Hematopoietic multipotent progenitor cell (in vitro differentiated cells): ENCODE data around the gene KDM7A. TPM values are rescaled to one million over a fixed set of nuclear protein-coding genes. Genes with fewer than 3 reads are reported as not detected.
"Not testable (repeated sequence)": the region's sequence is repeated elsewhere in the genome, so short reads cannot be mapped to it uniquely, and the experiment has no call there.

Experiments
- DNase-seq, 3 donors: peaks; one replicate each; pipeline ENCODE4 v3.0.0-alpha.2; 2011 to 2015; ENCODE audit warnings: low read depth in 2 of 3, low spot score in 2 of 3
- total RNA-seq: library from RNA; depleted of rRNA; stranded (reverse); fragments of >200 nt; gene quantifications from one replicate; pipeline ENCODE4 v1.2.3, GENCODE V29; 2012

The KDM7A gene
- total RNA-seq: 3.2 TPM

- DNase-seq: peak; percentile 92 to 95 (median 93)
These were observed at the start of gene KDM7A for GRCh38 chr7:140176811-140177702. Gene KDM7A (minus strand): TSS chr7:140176983. CDS start chr7:140176937, 46 bp downstream.

- no peak for DNase-seq
These were observed 48.9 kb upstream of the KDM7A start for GRCh38 chr7:140225562-140226249.

GRCh38 chr7:140223515-140224221, 46.9 kb upstream of the KDM7A start:
- DNase-seq: no peak

GRCh38 chr7:140222814-140223213, 46.0 kb upstream of the KDM7A start:
- DNase-seq: no peak

- no peak for DNase-seq
These were observed 43.1 kb upstream of the KDM7A start for GRCh38 chr7:140219672-140220524.

GRCh38 chr7:140218656-140219055, 41.9 kb upstream of the KDM7A start:
- DNase-seq: no peak

GRCh38 chr7:140217750-140218501, 41.1 kb upstream of the KDM7A start:
- no peak for DNase-seq

- DNase-seq: no peak
These were observed 38.5 kb upstream of the KDM7A start for GRCh38 chr7:140215281-140215680.

GRCh38 chr7:140214075-140214684, 37.4 kb upstream of the KDM7A start:
- DNase-seq: no peak

- DNase-seq: no peak
These were observed 36.9 kb upstream of the KDM7A start for GRCh38 chr7:140213684-140214074.

- DNase-seq: no peak
These were observed 35.5 kb upstream of the KDM7A start for GRCh38 chr7:140212100-140212881.

- no peak for DNase-seq
These were observed 34.9 kb upstream of the KDM7A start for GRCh38 chr7:140211698-140212097.

GRCh38 chr7:140209866-140210609, 33.3 kb upstream of the KDM7A start:
- DNase-seq: no peak

- no peak for DNase-seq
These were observed 30.0 kb upstream of the KDM7A start for GRCh38 chr7:140206616-140207389.

GRCh38 chr7:140205600-140205999, 28.8 kb upstream of the KDM7A start:
- no peak for DNase-seq

GRCh38 chr7:140203556-140203955, 26.8 kb upstream of the KDM7A start:
- no peak for DNase-seq

GRCh38 chr7:140202942-140203341, 26.2 kb upstream of the KDM7A start:
- DNase-seq: not testable (repeated sequence)
